ENCODE results near the gene ALDH7A1.

The ALDH7A1 gene

GRCh38 chr5:126583761-126584160 lies 11.3 kb downstream of the ALDH7A1 start:
- Histone ChIP-seq H3K4me1 (ENCODE audit: insufficient read depth, low read length, severe bottlenecking) (no peaks in the 10 kb centered on the region), H3K9ac (ENCODE audit: low read length) (no peak overlapping the region), H3K27me3 (ENCODE audit: insufficient read depth, low read length) (no peaks in the 10 kb centered on the region), H2AFZ (ENCODE audit: low read length) (no peak overlapping the region), H4K20me1 (ENCODE audit: insufficient read depth, low read length) (no peaks in the 10 kb centered on the region), H3K27ac (ENCODE audit: low read depth, low read length, poor library complexity, severe bottlenecking) (no peak overlapping the region), H3K36me3 (ENCODE audit: insufficient read depth, low read length) (no peaks in the 10 kb centered on the region), H3K79me2 (ENCODE audit: insufficient read depth, low read length) (no peaks in the 10 kb centered on the region), H3K9me3 (ENCODE audit: low read length) (no peaks in the 10 kb centered on the region), H3K4me3 (ENCODE audit: low read depth, low read length, poor library complexity, severe bottlenecking) (no peak overlapping the region), H3F3A (ENCODE audit: insufficient read depth, low read length) (no peaks in the 10 kb centered on the region), H3K4me2 (ENCODE audit: low read length) (no peak overlapping the region), H3K9me2 (ENCODE audit: low read depth, low read length) (no peaks in the 10 kb centered on the region)
- no peak for TF ChIP-seq EZH2 (IDR thresholded peaks at IDR 0.05; ENCODE audit: borderline replicate concordance, low read length)
- no peak for TF ChIP-seq CTCF (IDR thresholded peaks at IDR 0.05; ENCODE audit: low read length)

- TF ChIP-seq CTCF (IDR thresholded peaks at IDR 0.05; ENCODE audit: low read length): no peak
- TF ChIP-seq EZH2 (IDR thresholded peaks at IDR 0.05; ENCODE audit: borderline replicate concordance, low read length): no peak
- H4K20me1 ChIP-seq (ENCODE audit: insufficient read depth, low read length): no peaks in the 10 kb centered on the region
- H3F3A ChIP-seq (ENCODE audit: insufficient read depth, low read length): no peaks in the 10 kb centered on the region
- H3K79me2 ChIP-seq (ENCODE audit: insufficient read depth, low read length): no peaks in the 10 kb centered on the region
- no peak overlapping the region for H3K9ac ChIP-seq (ENCODE audit: low read length)
- H3K27me3 ChIP-seq (ENCODE audit: insufficient read depth, low read length): no peaks in the 10 kb centered on the region
- no peaks in the 10 kb centered on the region for H3K36me3 ChIP-seq (ENCODE audit: insufficient read depth, low read length)
- H3K27ac ChIP-seq (ENCODE audit: low read depth, low read length, poor library complexity, severe bottlenecking): no peak overlapping the region
- no peak overlapping the region for H3K4me3 ChIP-seq (ENCODE audit: low read depth, low read length, poor library complexity, severe bottlenecking)
- H2AFZ ChIP-seq (ENCODE audit: low read length): no peak overlapping the region
- H3K4me1 ChIP-seq (ENCODE audit: insufficient read depth, low read length, severe bottlenecking): no peaks in the 10 kb centered on the region
- H3K4me2 ChIP-seq (ENCODE audit: low read length): no peak overlapping the region
- H3K9me2 ChIP-seq (ENCODE audit: low read depth, low read length): no peaks in the 10 kb centered on the region
- no peaks in the 10 kb centered on the region for H3K9me3 ChIP-seq (ENCODE audit: low read length)
Observed at GRCh38 chr5:126579716-126580115, 15.3 kb downstream of the ALDH7A1 start.

- no peaks in the 10 kb centered on the region for H3F3A ChIP-seq (ENCODE audit: insufficient read depth, low read length)
- H3K9me3 ChIP-seq (ENCODE audit: low read length): no peaks in the 10 kb centered on the region
- no peak overlapping the region for H3K4me2 ChIP-seq (ENCODE audit: low read length)
- no peaks in the 10 kb centered on the region for H3K79me2 ChIP-seq (ENCODE audit: insufficient read depth, low read length)
- no peaks in the 10 kb centered on the region for H3K36me3 ChIP-seq (ENCODE audit: insufficient read depth, low read length)
- no peak overlapping the region for H2AFZ ChIP-seq (ENCODE audit: low read length)
- no peaks in the 10 kb centered on the region for H3K27me3 ChIP-seq (ENCODE audit: insufficient read depth, low read length)
- H3K9me2 ChIP-seq (ENCODE audit: low read depth, low read length): no peaks in the 10 kb centered on the region
- H4K20me1 ChIP-seq (ENCODE audit: insufficient read depth, low read length): no peaks in the 10 kb centered on the region
- no peak overlapping the region for H3K27ac ChIP-seq (ENCODE audit: low read depth, low read length, poor library complexity, severe bottlenecking)
- H3K4me1 ChIP-seq (ENCODE audit: insufficient read depth, low read length, severe bottlenecking): no peaks in the 10 kb centered on the region
- no peak overlapping the region for H3K4me3 ChIP-seq (ENCODE audit: low read depth, low read length, poor library complexity, severe bottlenecking)
- H3K9ac ChIP-seq (ENCODE audit: low read length): no peak overlapping the region
- TF ChIP-seq EZH2 (IDR thresholded peaks at IDR 0.05; ENCODE audit: borderline replicate concordance, low read length) (no peak), CTCF (IDR thresholded peaks at IDR 0.05; ENCODE audit: low read length) (no peak)
Observed at GRCh38 chr5:126577415-126577814, 17.6 kb downstream of the ALDH7A1 start.

Data from OCI-LY1 (cell line).